ENCODE measurements around the gene USP34.

The USP34 gene

GRCh38 chr2:61282104-61282590 is 188.7 kb downstream of the USP34 start:
- Histone ChIP-seq H2BK15ac (replicated peaks; ENCODE audit: low read depth) (no peak overlapping the region), H2BK120ac (ENCODE audit: low read depth, low read length) (no peak overlapping the region), H3K27me3 (ENCODE audit: insufficient read depth, low read length, poor library complexity) (no peaks in the 10 kb centered on the region), H3K4me3 (ENCODE audit: low read length) (no peak overlapping the region), H3K27ac (ENCODE audit: low read depth, low read length) (no peak overlapping the region), H3K56ac (ENCODE audit: low read length) (no peak overlapping the region), H3K79me1 (ENCODE audit: low read length) (no peaks in the 10 kb centered on the region), H3K18ac (ENCODE audit: low read length) (no peak overlapping the region), H4K5ac (ENCODE audit: low read length) (no peak overlapping the region), H3K79me2 (ENCODE audit: control insufficient read depth, insufficient read depth, low read length) (no peaks in the 10 kb centered on the region), H3K23ac (ENCODE audit: low read length) (no peak overlapping the region), H3K4me2 (ENCODE audit: low read length) (no peak overlapping the region), H2AK5ac (ENCODE audit: low read length) (no peak overlapping the region), H3K36me3 (ENCODE audit: control insufficient read depth, insufficient read depth, low read length) (no peaks in the 10 kb centered on the region), H3K4ac (ENCODE audit: low read depth, low read length) (no peak overlapping the region), H3K9ac (ENCODE audit: low read length) (no peak overlapping the region), H2BK5ac (ENCODE audit: low read length) (no peak overlapping the region), H3K4me1 (ENCODE audit: control insufficient read depth, low read depth, low read length) (peaks cover under 1% of the 10 kb centered on the region), H4K8ac (ENCODE audit: low read depth, low read length) (no peak overlapping the region)
- no peak for DNase-seq
- WGBS (ENCODE audit: extremely low coverage, insufficient coverage, low lambda C conversion rate): no CpG with 5 or more reads among the region's 6 CpGs

DNA sequence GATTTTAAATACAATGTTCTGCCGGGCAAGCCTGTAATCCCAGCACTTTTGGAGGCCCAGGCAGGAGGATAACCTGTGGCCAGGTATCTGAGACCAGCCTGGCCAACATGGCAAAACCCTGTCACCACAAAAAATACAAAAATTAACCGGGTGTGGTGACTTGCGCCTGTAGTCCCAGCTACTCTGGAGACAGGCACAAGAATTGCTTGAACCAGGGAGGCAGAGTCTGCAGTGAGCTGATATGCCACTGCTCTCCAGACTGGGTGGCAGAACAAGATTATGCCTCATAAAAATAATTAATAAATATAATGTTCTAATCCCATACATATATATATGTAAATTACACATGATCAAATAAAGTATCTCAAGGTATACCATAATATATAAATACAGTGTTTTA is 189.6 kb downstream of the USP34 start:
- no peak overlapping the region for H3K23ac ChIP-seq (ENCODE audit: low read length)
- no peak overlapping the region for H3K18ac ChIP-seq (ENCODE audit: low read length)
- H3K36me3 ChIP-seq (ENCODE audit: control insufficient read depth, insufficient read depth, low read length): no peaks in the 10 kb centered on the region
- no peaks in the 10 kb centered on the region for H3K27me3 ChIP-seq (ENCODE audit: insufficient read depth, low read length, poor library complexity)
- no peak overlapping the region for H3K4ac ChIP-seq (ENCODE audit: low read depth, low read length)
- no peaks in the 10 kb centered on the region for H3K4me1 ChIP-seq (ENCODE audit: control insufficient read depth, low read depth, low read length)
- H2BK120ac ChIP-seq (ENCODE audit: low read depth, low read length): no peak overlapping the region
- no peak overlapping the region for H3K9ac ChIP-seq (ENCODE audit: low read length)
- no peak overlapping the region for H3K56ac ChIP-seq (ENCODE audit: low read length)
- H2BK5ac ChIP-seq (ENCODE audit: low read length): no peak overlapping the region
- no peak for DNase-seq
- H3K27ac ChIP-seq (ENCODE audit: low read depth, low read length): no peak overlapping the region
- no peaks in the 10 kb centered on the region for H3K79me2 ChIP-seq (ENCODE audit: control insufficient read depth, insufficient read depth, low read length)
- H2AK5ac ChIP-seq (ENCODE audit: low read length): no peak overlapping the region
- no peak overlapping the region for H3K4me2 ChIP-seq (ENCODE audit: low read length)
- H4K8ac ChIP-seq (ENCODE audit: low read depth, low read length): no peak overlapping the region
- no CpG with 5 or more reads among the region's 3 CpGs for WGBS (ENCODE audit: extremely low coverage, insufficient coverage, low lambda C conversion rate)
- H3K79me1 ChIP-seq (ENCODE audit: low read length): no peaks in the 10 kb centered on the region
- no peak overlapping the region for H4K5ac ChIP-seq (ENCODE audit: low read length)
- H2BK15ac ChIP-seq (replicated peaks; ENCODE audit: low read depth): no peak overlapping the region
- H3K4me3 ChIP-seq (ENCODE audit: low read length): no peak overlapping the region

DNA sequence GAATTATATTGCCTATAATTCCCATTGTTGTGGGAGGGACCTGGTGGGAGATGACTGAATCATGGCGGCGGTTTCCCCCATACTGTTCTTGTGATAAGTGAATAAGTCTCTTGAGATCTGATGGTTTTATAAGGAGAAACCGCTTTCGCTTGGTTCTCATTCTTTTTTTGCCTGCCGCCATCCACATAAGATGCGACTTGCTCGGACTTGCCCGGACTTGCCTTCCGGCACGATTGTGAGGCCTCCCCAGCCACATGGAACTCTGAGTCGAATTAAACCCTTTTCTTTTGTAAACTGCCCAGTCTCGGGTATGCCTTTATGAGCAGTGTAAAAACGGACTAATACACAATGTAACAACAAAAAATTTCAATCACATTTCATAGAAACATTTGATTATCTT is 193.1 kb downstream of the USP34 start:
- DNase-seq: no peak
- Histone ChIP-seq H3K4me2 (ENCODE audit: low read length) (no peak overlapping the region), H3K27me3 (ENCODE audit: insufficient read depth, low read length, poor library complexity) (no peaks in the 10 kb centered on the region), H2BK120ac (ENCODE audit: low read depth, low read length) (no peak overlapping the region), H4K5ac (ENCODE audit: low read length) (no peak overlapping the region), H3K4me3 (ENCODE audit: low read length) (no peak overlapping the region), H4K8ac (ENCODE audit: low read depth, low read length) (no peak overlapping the region), H3K23ac (ENCODE audit: low read length) (no peak overlapping the region), H3K4ac (ENCODE audit: low read depth, low read length) (peak overlapping the region; percentile 76), H3K18ac (ENCODE audit: low read length) (no peak overlapping the region), H2BK5ac (ENCODE audit: low read length) (no peak overlapping the region), H3K9ac (ENCODE audit: low read length) (no peak overlapping the region), H3K79me2 (ENCODE audit: control insufficient read depth, insufficient read depth, low read length) (no peaks in the 10 kb centered on the region), H3K27ac (ENCODE audit: low read depth, low read length) (no peak overlapping the region), H2AK5ac (ENCODE audit: low read length) (no peak overlapping the region), H3K79me1 (ENCODE audit: low read length) (no peaks in the 10 kb centered on the region), H3K36me3 (ENCODE audit: control insufficient read depth, insufficient read depth, low read length) (no peaks in the 10 kb centered on the region), H3K4me1 (ENCODE audit: control insufficient read depth, low read depth, low read length) (no peaks in the 10 kb centered on the region), H3K56ac (ENCODE audit: low read length) (no peak overlapping the region), H2BK15ac (replicated peaks; ENCODE audit: low read depth) (no peak overlapping the region)
- no CpG with 5 or more reads among the region's 13 CpGs for WGBS (ENCODE audit: extremely low coverage, insufficient coverage, low lambda C conversion rate)

DNA sequence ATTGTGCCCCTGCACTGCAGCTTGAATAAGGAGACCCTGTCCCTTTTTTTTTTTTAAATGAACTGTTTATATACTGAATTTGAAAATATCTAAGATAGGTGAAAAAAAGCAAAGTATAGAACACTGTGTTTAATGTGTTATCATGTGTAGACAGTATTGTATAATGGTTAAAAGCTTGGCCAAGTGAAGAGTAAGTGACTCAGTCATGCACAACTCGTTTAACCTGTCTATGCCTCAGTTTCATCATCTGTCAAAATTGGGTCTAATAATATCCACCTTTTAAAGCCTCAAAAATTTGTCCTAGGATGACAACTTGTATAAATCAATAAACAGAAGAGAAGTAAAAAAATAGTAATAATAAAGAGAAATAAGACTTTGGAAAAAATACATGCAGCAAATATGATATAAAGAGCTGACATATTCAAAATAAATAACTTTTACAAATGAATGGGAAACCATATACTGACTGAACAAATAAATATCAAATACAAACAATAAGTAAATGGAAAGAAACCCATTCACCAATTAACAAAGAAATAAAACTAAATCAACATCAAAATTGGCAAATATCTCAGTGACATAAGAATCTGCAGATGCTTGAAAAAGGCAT is 195.2 kb downstream of the USP34 start:
- H3K9ac ChIP-seq (ENCODE audit: low read length): no peak overlapping the region
- no peak overlapping the region for H3K56ac ChIP-seq (ENCODE audit: low read length)
- H3K18ac ChIP-seq (ENCODE audit: low read length): no peak overlapping the region
- no peaks in the 10 kb centered on the region for H3K79me2 ChIP-seq (ENCODE audit: control insufficient read depth, insufficient read depth, low read length)
- H2BK15ac ChIP-seq (replicated peaks; ENCODE audit: low read depth): no peak overlapping the region
- H3K4ac ChIP-seq (ENCODE audit: low read depth, low read length): no peak overlapping the region
- H3K27ac ChIP-seq (ENCODE audit: low read depth, low read length): no peak overlapping the region
- H3K36me3 ChIP-seq (ENCODE audit: control insufficient read depth, insufficient read depth, low read length): no peaks in the 10 kb centered on the region
- no peak overlapping the region for H2BK120ac ChIP-seq (ENCODE audit: low read depth, low read length)
- H3K79me1 ChIP-seq (ENCODE audit: low read length): no peaks in the 10 kb centered on the region
- H3K4me1 ChIP-seq (ENCODE audit: control insufficient read depth, low read depth, low read length): no peaks in the 10 kb centered on the region
- no peak overlapping the region for H4K5ac ChIP-seq (ENCODE audit: low read length)
- no peak overlapping the region for H3K4me3 ChIP-seq (ENCODE audit: low read length)
- no CpG with 5 or more reads among the region's 1 CpG for WGBS (ENCODE audit: extremely low coverage, insufficient coverage, low lambda C conversion rate)
- H4K8ac ChIP-seq (ENCODE audit: low read depth, low read length): no peak overlapping the region
- H2AK5ac ChIP-seq (ENCODE audit: low read length): no peak overlapping the region
- DNase-seq: no peak
- no peak overlapping the region for H2BK5ac ChIP-seq (ENCODE audit: low read length)
- H3K4me2 ChIP-seq (ENCODE audit: low read length): no peak overlapping the region
- no peak overlapping the region for H3K23ac ChIP-seq (ENCODE audit: low read length)
- H3K27me3 ChIP-seq (ENCODE audit: insufficient read depth, low read length, poor library complexity): no peaks in the 10 kb centered on the region

GRCh38 chr2:61272421-61273070 is 198.3 kb downstream of the USP34 start:
- 100% methylated on average over 1 of the region's 4 CpGs for WGBS (ENCODE audit: extremely low coverage, insufficient coverage, low lambda C conversion rate)

More at GRCh38 chr2:61272421-61273070, 198.3 kb downstream of the USP34 start:
- Histone ChIP-seq H2BK15ac (replicated peaks; ENCODE audit: low read depth) (no peak overlapping the region), H3K27ac (ENCODE audit: low read depth, low read length) (no peak overlapping the region), H3K56ac (ENCODE audit: low read length) (no peak overlapping the region), H4K8ac (ENCODE audit: low read depth, low read length) (no peak overlapping the region), H3K79me1 (ENCODE audit: low read length) (no peaks in the 10 kb centered on the region), H3K4me2 (ENCODE audit: low read length) (no peak overlapping the region), H3K4me3 (ENCODE audit: low read length) (no peak overlapping the region), H3K18ac (ENCODE audit: low read length) (no peak overlapping the region), H3K9ac (ENCODE audit: low read length) (no peak overlapping the region), H2AK5ac (ENCODE audit: low read length) (no peak overlapping the region), H3K79me2 (ENCODE audit: control insufficient read depth, insufficient read depth, low read length) (no peaks in the 10 kb centered on the region), H4K5ac (ENCODE audit: low read length) (no peak overlapping the region), H3K27me3 (ENCODE audit: insufficient read depth, low read length, poor library complexity) (no peaks in the 10 kb centered on the region), H3K23ac (ENCODE audit: low read length) (no peak overlapping the region), H2BK5ac (ENCODE audit: low read length) (no peak overlapping the region), H2BK120ac (ENCODE audit: low read depth, low read length) (no peak overlapping the region), H3K36me3 (ENCODE audit: control insufficient read depth, insufficient read depth, low read length) (no peaks in the 10 kb centered on the region), H3K4me1 (ENCODE audit: control insufficient read depth, low read depth, low read length) (no peaks in the 10 kb centered on the region), H3K4ac (ENCODE audit: low read depth, low read length) (no peak overlapping the region)
- no peak for DNase-seq

Measured in mesendoderm (in vitro differentiated cells).